Neural cell (in vitro differentiated cells): ENCODE measurements around the gene GABBR2. TPM values are rescaled to one million over a fixed set of nuclear protein-coding genes. Genes with fewer than 3 reads are reported as not detected.

Source experiments
- H2AFZ ChIP-seq: fragments of 200-600, 300-800 bp; sonication (generic), shearing (Covaris generic); 2 replicates; pipeline ENCODE4 v1.6.0; 2014; ENCODE audit warnings: low read depth, mild to moderate bottlenecking, antibody characterized with exemption, low read length, moderate library complexity
- H3F3A ChIP-seq: fragments of 200-600 bp; shearing (Covaris generic); 2 replicates; pipeline ENCODE4 v1.6.1; 2016; ENCODE audit warnings: mild to moderate bottlenecking, moderate library complexity, mixed read lengths, antibody characterized with exemption, low read length; ENCODE audit not compliant: insufficient read depth, poor library complexity, severe bottlenecking
- H3K27ac ChIP-seq: fragments of 200-600, 300-800 bp; sonication (generic), shearing (Covaris generic); 2 replicates; pipeline ENCODE4 v1.5.1; 2014; ENCODE audit warnings: mild to moderate bottlenecking, low read length, moderate library complexity
- H3K27me3 ChIP-seq: fragments of 300-800, 200-600 bp; sonication (generic), shearing (Covaris generic); 2 replicates; pipeline ENCODE4 v1.6.0; 2014; ENCODE audit warnings: mild to moderate bottlenecking, low read depth, low read length, moderate library complexity; ENCODE audit not compliant: insufficient read depth
- H3K36me3 ChIP-seq: fragments of 300-800, 200-600 bp; sonication (generic), shearing (Covaris generic); 2 replicates; pipeline ENCODE4 v1.5.1; 2014; ENCODE audit warnings: mild to moderate bottlenecking, antibody characterized with exemption, low read length, moderate library complexity; ENCODE audit not compliant: insufficient read depth
- H3K4me2 ChIP-seq: fragments of 300-800, 200-600 bp; sonication (generic), shearing (Covaris generic); 2 replicates; pipeline ENCODE4 v1.6.0; 2014; ENCODE audit warnings: mild to moderate bottlenecking, low read length
- H3K4me3 ChIP-seq: fragments of 300-800, 200-600 bp; sonication (generic), shearing (Covaris generic); 2 replicates; pipeline ENCODE4 v1.5.1; 2014; ENCODE audit warnings: mild to moderate bottlenecking, low read length, moderate library complexity
- H3K79me2 ChIP-seq: fragments of 200-600 bp; shearing (Covaris generic); replicated peaks from 2 replicates; pipeline ENCODE4 v1.6.0; 2014; ENCODE audit warnings: mild to moderate bottlenecking, low read length, moderate library complexity; ENCODE audit not compliant: insufficient read depth
- H3K9ac ChIP-seq: fragments of 300-800, 200-600 bp; sonication (generic), shearing (Covaris generic); 2 replicates; pipeline ENCODE4 v1.6.1; 2016; ENCODE audit warnings: mild to moderate bottlenecking, low read length, mixed read lengths
- H3K9me2 ChIP-seq: fragments of 200-600 bp; shearing (Covaris generic); 2 replicates; pipeline ENCODE4 v1.6.1; 2016; ENCODE audit warnings: mild to moderate bottlenecking, low read length, mixed read lengths; ENCODE audit not compliant: insufficient read depth
- H3K9me3 ChIP-seq: fragments of 200-600, 300-800 bp; sonication (generic), shearing (Covaris generic); 2 replicates; pipeline ENCODE4 v1.6.1; 2016; ENCODE audit warnings: mild to moderate bottlenecking, mixed run types, low read length, moderate library complexity, mixed read lengths
- H4K20me1 ChIP-seq: fragments of 200-600 bp; shearing (Covaris generic); 2 replicates; pipeline ENCODE4 v1.6.1; 2016; ENCODE audit warnings: mild to moderate bottlenecking, mixed run types; ENCODE audit not compliant: insufficient read depth
- EP300 ChIP-seq: fragments of 450-650 bp; conservative IDR thresholded peaks from 2 replicates; pipeline ENCODE4 v1.6.1; 2014; ENCODE audit warnings: antibody characterized with exemption, mild to moderate bottlenecking, moderate library complexity; ENCODE audit not compliant: poor library complexity, severe bottlenecking
- EZH2 ChIP-seq: fragments of 200-600, 300-800 bp; shearing (Covaris generic), sonication (generic); IDR thresholded peaks from 2 replicates; pipeline ENCODE4 v1.6.1; 2014; ENCODE audit warnings: antibody characterized with exemption, low read length, borderline replicate concordance, mild to moderate bottlenecking; ENCODE audit not compliant: insufficient read depth, poor library complexity, severe bottlenecking
- MXI1 ChIP-seq: fragments of 450-650 bp; conservative IDR thresholded peaks from 2 replicates; pipeline ENCODE4 v1.6.1; 2014; ENCODE audit warnings: antibody characterized with exemption, mild to moderate bottlenecking; ENCODE audit not compliant: poor library complexity, severe bottlenecking
- RAD21 ChIP-seq: fragments of 450-650 bp; conservative IDR thresholded peaks from 2 replicates; pipeline ENCODE4 v1.6.1; 2014; ENCODE audit warnings: antibody characterized with exemption, mild to moderate bottlenecking, moderate library complexity
- REST ChIP-seq: IDR thresholded peaks from 2 replicates; pipeline ENCODE4 v1.6.1; 2012; ENCODE audit warnings: borderline replicate concordance
- SMC3 ChIP-seq: fragments of 450-650 bp; conservative IDR thresholded peaks from 2 replicates; pipeline ENCODE4 v1.6.1; 2014; ENCODE audit warnings: antibody characterized with exemption, mild to moderate bottlenecking, moderate library complexity; ENCODE audit not compliant: poor library complexity
- TAF1 ChIP-seq: IDR thresholded peaks from 2 replicates; pipeline ENCODE4 v1.6.1; 2012; ENCODE audit warnings: low read depth
- polyA plus RNA-seq: library from polyadenylated mRNA; depleted of rRNA; stranded (reverse); fragments of >200 nt; gene quantifications from 2 replicates; pipeline ENCODE4 v1.2.3, GENCODE V29; 2014
- TF ChIP-seq, protein P1 (sequence below): fragments of 450-650 bp; IDR thresholded peaks from 2 replicates; pipeline ENCODE4 v1.5.1; 2014; ENCODE audit warnings: antibody characterized with exemption, mild to moderate bottlenecking, moderate library complexity; ENCODE audit not compliant: poor library complexity, severe bottlenecking

The GABBR2 gene
- polyA plus RNA-seq, 1 donor from 2014 or later = 7.1 TPM

DNA sequence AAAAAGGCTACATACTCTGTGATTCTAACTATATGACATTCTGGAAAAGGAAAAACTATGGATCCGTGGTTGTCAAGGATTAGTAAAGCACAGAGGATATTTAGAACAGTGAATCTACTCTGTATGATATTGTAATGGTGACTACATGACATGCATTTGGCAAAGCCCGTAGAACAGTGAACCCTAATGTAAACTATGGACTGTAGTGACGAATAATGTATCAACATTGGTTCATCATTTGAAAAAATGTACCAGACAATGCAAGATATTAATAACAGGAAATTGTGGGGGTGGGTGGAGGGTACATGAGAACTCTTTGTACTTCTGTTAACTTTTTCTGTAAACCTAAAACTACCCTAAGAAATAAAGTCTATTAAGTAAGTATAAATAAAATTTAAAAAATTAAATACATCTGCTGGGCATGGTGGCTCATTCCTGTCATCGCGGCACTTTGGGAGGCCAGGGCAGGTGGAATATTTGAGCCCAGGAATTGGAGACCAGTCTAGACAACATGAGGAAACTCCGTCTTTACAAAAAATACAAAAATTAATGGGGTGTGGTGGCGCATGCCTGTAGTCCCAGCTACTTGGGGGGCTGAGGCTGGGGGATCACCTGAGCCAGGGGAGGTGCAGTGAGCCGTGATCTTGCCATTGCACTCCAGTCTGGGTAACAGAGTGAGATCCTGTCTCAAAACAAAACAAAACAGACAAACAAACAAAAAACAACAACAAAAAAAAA lies 351.6 kb downstream of the GABBR2 start:
- H3K9me2 ChIP-seq = no peaks in the 10 kb centered on the region
- H3K9me3 ChIP-seq = peaks cover under 1% of the 10 kb centered on the region
- no peaks in the 10 kb centered on the region for H3F3A ChIP-seq
- no peak for TF ChIP-seq MXI1
- TF ChIP-seq SMC3 = no peak
- TF ChIP-seq RAD21 = no peak
- TF ChIP-seq REST = no peak
- no peak for TF ChIP-seq EP300
- TF ChIP-seq EZH2 = no peak
- TF ChIP-seq, protein P1, sequence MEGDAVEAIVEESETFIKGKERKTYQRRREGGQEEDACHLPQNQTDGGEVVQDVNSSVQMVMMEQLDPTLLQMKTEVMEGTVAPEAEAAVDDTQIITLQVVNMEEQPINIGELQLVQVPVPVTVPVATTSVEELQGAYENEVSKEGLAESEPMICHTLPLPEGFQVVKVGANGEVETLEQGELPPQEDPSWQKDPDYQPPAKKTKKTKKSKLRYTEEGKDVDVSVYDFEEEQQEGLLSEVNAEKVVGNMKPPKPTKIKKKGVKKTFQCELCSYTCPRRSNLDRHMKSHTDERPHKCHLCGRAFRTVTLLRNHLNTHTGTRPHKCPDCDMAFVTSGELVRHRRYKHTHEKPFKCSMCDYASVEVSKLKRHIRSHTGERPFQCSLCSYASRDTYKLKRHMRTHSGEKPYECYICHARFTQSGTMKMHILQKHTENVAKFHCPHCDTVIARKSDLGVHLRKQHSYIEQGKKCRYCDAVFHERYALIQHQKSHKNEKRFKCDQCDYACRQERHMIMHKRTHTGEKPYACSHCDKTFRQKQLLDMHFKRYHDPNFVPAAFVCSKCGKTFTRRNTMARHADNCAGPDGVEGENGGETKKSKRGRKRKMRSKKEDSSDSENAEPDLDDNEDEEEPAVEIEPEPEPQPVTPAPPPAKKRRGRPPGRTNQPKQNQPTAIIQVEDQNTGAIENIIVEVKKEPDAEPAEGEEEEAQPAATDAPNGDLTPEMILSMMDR = no peak
- TF ChIP-seq TAF1 = no peak
- H3K27ac ChIP-seq = no peak overlapping the region
- no peak overlapping the region for H3K9ac ChIP-seq
- no peak overlapping the region for H3K4me2 ChIP-seq
- H3K27me3 ChIP-seq = no peaks in the 10 kb centered on the region
- H3K79me2 ChIP-seq = no peaks in the 10 kb centered on the region
- no peak overlapping the region for H2AFZ ChIP-seq
- no peaks in the 10 kb centered on the region for H4K20me1 ChIP-seq
- no peak overlapping the region for H3K4me3 ChIP-seq
- H3K36me3 ChIP-seq = no peaks in the 10 kb centered on the region

DNA sequence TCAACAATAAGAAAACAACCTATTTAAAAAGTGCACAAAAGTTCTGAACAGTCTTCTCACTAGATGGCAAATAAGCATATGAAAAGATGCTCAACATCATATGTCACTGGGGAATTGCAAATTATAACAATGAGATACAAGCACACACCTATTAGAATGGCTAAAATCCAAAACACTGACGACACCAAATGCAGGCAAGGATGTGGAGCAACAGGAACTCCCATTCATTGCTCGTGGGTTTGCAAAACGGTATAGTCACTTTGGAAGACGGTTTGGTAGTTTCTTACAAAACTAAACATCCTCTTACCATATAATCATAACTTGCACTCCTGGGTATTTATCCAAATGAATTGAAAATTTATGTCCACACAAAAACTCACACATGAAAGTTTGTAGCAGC lies 352.4 kb downstream of the GABBR2 start:
- Histone ChIP-seq H3K4me3 (no peak overlapping the region), H3K79me2 (no peaks in the 10 kb centered on the region), H3K27ac (no peak overlapping the region), H3K4me2 (no peak overlapping the region), H3K9me3 (peaks cover 3% of the 10 kb centered on the region), H3K9ac (no peak overlapping the region), H4K20me1 (no peaks in the 10 kb centered on the region), H2AFZ (no peak overlapping the region), H3K36me3 (no peaks in the 10 kb centered on the region), H3K27me3 (no peaks in the 10 kb centered on the region), H3F3A (no peaks in the 10 kb centered on the region), H3K9me2 (no peaks in the 10 kb centered on the region)
- TF ChIP-seq EZH2 (no peak), REST (no peak), EP300 (no peak)
